ENCODE data around the gene VDAC1. TPM values are rescaled to one million over a fixed set of nuclear protein-coding genes. Genes with fewer than 3 reads are reported as not detected.
A peak's percentile ranks its signal among the peaks of the same experiment; 100 is the strongest.

Gene VDAC1
- total RNA-seq, 1 donor from 2014 or later = 158 TPM

DNA sequence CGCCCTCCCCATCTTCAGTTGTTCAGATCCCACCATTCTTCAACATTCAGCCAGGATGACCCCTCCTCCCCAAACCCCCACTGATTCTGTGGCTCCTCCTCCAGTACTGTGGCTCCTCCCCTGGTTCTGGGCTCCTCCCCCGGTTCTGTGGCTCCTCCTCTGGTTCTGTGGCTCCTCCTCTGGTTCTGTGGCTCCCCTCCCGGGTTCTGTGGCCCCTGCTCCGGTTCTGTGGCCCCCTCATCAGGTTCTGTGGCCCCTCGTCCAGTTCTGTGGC, 69.2 kb downstream of the VDAC1 start:
- H3K36me3 Mint-ChIP-seq (ENCODE audit: low read depth) = no peaks in the 10 kb centered on the region
- POLR2A ChIA-PET = interaction anchor here (0.6 to 1.8 kb wide), 8 partner anchors 15 to 831 kb away, joined by 3 to 8 read pairs (median 4); no protein-coding TSS in a partner anchor
- TF ChIP-seq, protein P1, sequence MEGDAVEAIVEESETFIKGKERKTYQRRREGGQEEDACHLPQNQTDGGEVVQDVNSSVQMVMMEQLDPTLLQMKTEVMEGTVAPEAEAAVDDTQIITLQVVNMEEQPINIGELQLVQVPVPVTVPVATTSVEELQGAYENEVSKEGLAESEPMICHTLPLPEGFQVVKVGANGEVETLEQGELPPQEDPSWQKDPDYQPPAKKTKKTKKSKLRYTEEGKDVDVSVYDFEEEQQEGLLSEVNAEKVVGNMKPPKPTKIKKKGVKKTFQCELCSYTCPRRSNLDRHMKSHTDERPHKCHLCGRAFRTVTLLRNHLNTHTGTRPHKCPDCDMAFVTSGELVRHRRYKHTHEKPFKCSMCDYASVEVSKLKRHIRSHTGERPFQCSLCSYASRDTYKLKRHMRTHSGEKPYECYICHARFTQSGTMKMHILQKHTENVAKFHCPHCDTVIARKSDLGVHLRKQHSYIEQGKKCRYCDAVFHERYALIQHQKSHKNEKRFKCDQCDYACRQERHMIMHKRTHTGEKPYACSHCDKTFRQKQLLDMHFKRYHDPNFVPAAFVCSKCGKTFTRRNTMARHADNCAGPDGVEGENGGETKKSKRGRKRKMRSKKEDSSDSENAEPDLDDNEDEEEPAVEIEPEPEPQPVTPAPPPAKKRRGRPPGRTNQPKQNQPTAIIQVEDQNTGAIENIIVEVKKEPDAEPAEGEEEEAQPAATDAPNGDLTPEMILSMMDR (IDR thresholded peaks at IDR 0.05) = no peak
- peaks cover 5% of the 10 kb centered on the region for H3K9me3 Mint-ChIP-seq
- CTCF ChIA-PET = interaction anchor here (0.6 kb wide), 1 partner anchor 29 kb away, joined by 4 read pairs; no protein-coding TSS in a partner anchor
- intact Hi-C loops (cut with micrococcal nuclease) = loop anchor here (1.0 to 10.0 kb wide), 6 partner anchors 22 to 1511 kb away; partner anchors contain the start of gene VDAC1
- DNase-seq = no peak
- no peaks in the 10 kb centered on the region for H3K27me3 Mint-ChIP-seq
- peaks cover 98% of the 10 kb centered on the region for H3K4me1 Mint-ChIP-seq
- H3K4me3 Mint-ChIP-seq = peak overlapping the region; percentile 65
- no peak for ATAC-seq (ENCODE audit: low read depth)
- H3K27ac Mint-ChIP-seq = peak overlapping the region; percentile 95

DNA sequence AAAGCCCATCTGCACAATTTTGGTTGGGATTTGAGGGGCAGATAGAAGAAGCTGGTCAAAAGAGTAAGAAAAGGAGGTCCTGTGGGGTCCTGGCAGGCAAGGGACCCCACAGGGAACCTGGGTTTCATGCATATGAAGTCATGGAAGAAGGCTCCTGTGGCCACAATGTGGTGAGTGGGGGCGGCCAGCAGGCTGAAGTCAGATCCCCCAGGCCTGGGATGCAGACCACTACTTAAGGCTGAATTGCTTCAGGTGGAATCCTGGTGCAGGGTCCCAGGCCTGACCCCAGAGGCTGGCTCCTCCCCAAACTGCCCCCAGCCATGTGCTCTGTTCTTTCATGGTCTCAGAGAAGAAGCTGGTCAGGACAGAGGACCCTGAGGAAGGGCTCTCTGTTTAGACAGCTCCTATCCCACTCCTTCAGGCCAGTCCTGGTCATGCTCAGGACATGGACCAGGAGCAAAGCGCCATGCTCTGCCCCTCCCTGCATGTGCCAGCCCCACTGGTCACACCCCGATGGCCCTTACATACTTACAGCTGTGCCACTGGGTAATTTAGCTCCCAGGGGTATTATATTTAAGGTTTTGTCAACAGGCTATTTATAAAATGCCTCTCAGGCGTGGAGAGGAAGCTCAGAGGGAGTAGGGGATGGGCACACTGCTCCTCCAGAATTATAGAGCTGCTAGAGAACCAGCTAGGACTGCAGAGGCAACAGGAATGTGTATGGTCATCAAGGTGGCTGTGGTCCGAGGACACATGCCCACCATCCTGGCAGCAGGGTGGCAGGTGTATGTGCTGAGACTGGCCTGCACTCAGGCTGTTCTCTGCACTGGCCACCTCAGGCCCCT, 69.7 kb downstream of the VDAC1 start:
- H3K36me3 Mint-ChIP-seq (ENCODE audit: low read depth) = no peaks in the 10 kb centered on the region
- DNase-seq (peak; percentile 44), ATAC-seq (ENCODE audit: low read depth) (peak; percentile 67)
- peaks cover 98% of the 10 kb centered on the region for H3K4me1 Mint-ChIP-seq
- H3K27me3 Mint-ChIP-seq = no peaks in the 10 kb centered on the region
- TF ChIP-seq, protein P1 (IDR thresholded peaks at IDR 0.05) = no peak
- H3K27ac Mint-ChIP-seq = peak overlapping the region; percentile 95
- peaks cover 5% of the 10 kb centered on the region for H3K9me3 Mint-ChIP-seq
- CTCF ChIA-PET = interaction anchor here (0.6 to 1.1 kb wide), 3 partner anchors 9 to 66 kb away, joined by 3 to 4 read pairs (median 3); no protein-coding TSS in a partner anchor
- peak overlapping the region; percentile 71 for H3K4me3 Mint-ChIP-seq
- POLR2A ChIA-PET = interaction anchor here (0.6 to 1.8 kb wide), 12 partner anchors 15 to 883 kb away, joined by 3 to 8 read pairs (median 4); partner anchors contain the start of genes HSPA4 and VDAC1
- intact Hi-C loops (cut with micrococcal nuclease) = loop anchor here (1.0 to 10.0 kb wide), 7 partner anchors 22 to 1510 kb away; partner anchors contain the start of gene VDAC1

DNA sequence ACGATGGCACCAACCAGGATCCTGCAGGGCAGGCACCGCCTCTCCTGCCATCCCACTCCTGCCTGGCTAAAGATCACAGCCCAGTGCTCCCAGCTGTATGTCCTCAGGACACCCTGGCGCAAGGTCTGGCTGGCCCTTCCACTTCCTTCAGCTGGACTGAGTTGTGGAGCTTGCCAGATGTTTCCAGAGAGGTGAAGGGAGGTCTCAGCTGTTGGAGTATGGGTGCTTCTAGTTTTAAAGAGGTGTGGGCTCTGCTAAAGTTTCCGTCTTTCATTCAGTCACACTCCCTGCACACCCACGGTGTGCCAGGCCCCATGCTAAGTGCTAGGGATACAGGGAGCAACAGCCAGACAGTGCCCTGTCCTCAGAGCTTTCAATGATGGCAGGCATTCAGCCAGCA, 70.5 kb downstream of the VDAC1 start:
- TF ChIP-seq, protein P1 (IDR thresholded peaks at IDR 0.05) = no peak
- Mint-ChIP-seq H3K36me3 (ENCODE audit: low read depth) (no peaks in the 10 kb centered on the region), H3K9me3 (no peaks in the 10 kb centered on the region), H3K27me3 (no peaks in the 10 kb centered on the region), H3K27ac (peak overlapping the region; percentile 95), H3K4me1 (peaks cover 98% of the 10 kb centered on the region), H3K4me3 (peak overlapping the region; percentile 71)
- POLR2A ChIA-PET = interaction anchor here (0.9 to 1.8 kb wide), 6 partner anchors 23 to 883 kb away, joined by 3 to 8 read pairs (median 4); partner anchors contain the start of genes HSPA4 and VDAC1
- intact Hi-C loops (cut with micrococcal nuclease) = loop anchor here (2.0 to 10.0 kb wide), 6 partner anchors 60 to 1510 kb away; partner anchors contain the start of gene VDAC1
- DNase-seq = no peak
- CTCF ChIA-PET = interaction anchor here (0.5 to 1.1 kb wide), 3 partner anchors 9 to 65 kb away, joined by 3 read pairs; no protein-coding TSS in a partner anchor
- ATAC-seq (ENCODE audit: low read depth) = no peak

DNA sequence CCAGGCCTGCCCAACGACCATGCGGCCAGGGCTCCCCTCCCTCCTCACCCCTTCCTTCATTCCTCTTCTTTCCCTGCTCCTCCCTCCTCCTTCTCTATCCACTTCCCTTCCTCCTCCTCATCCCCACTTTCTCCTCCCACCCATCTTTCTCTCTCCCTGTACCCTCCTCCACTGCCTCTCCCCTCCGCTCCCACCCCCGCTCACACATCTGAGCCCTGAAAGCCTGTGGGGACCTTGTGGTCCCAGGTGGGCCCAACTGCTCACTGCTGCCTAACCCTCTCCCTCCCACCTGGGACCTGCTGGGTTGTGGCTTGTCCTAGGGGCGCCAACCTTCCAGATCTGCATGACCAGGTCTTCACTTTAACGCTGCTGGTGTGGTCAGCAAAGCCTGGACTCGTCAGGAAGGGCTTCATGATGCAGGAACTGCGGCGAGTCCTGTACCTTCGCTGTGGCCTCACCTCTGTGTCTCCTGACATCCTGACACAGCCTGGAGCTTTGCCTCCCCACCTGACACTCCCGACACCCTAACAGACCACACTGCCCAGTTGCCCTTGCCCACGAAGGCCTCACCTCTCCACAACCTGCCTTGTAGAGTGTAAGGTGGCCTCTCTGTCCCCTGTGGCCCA, 71.0 kb downstream of the VDAC1 start:
- H3K4me3 Mint-ChIP-seq = peak overlapping the region; percentile 71
- H3K27me3 Mint-ChIP-seq = no peaks in the 10 kb centered on the region
- no peaks in the 10 kb centered on the region for H3K36me3 Mint-ChIP-seq (ENCODE audit: low read depth)
- POLR2A ChIA-PET = interaction anchor here (0.9 to 1.8 kb wide), 5 partner anchors 24 to 882 kb away, joined by 3 to 8 read pairs (median 4); partner anchors contain the start of genes HSPA4 and VDAC1
- CTCF ChIA-PET = interaction anchor here (0.5 kb wide), 1 partner anchor 10 kb away, joined by 3 read pairs; no protein-coding TSS in a partner anchor
- no peak for DNase-seq
- H3K27ac Mint-ChIP-seq = peak overlapping the region; percentile 95
- no peaks in the 10 kb centered on the region for H3K9me3 Mint-ChIP-seq
- intact Hi-C loops (cut with micrococcal nuclease) = loop anchor here (2.0 to 10.0 kb wide), 6 partner anchors 59 to 1509 kb away; partner anchors contain the start of gene VDAC1
- peaks cover 98% of the 10 kb centered on the region for H3K4me1 Mint-ChIP-seq
- ATAC-seq (ENCODE audit: low read depth) = no peak
- TF ChIP-seq, protein P1 (IDR thresholded peaks at IDR 0.05) = no peak

Measured in activated B cell treated with CpG ODN at 0.5 μM for 24 hours (primary cell).